HUES6 (cell line): ENCODE results near the gene RAB11A.

Experiments
- H3K27ac ChIP-seq: 2 replicates; pipeline ENCODE4 v1.7.0; 2013; ENCODE audit warnings: low read depth, mild to moderate bottlenecking, low read length, inconsistent platforms
- H3K27me3 ChIP-seq: 2 replicates; pipeline ENCODE4 v1.6.1; 2013; ENCODE audit warnings: low read length; ENCODE audit not compliant: control insufficient read depth, insufficient read depth
- H3K36me3 ChIP-seq: 2 replicates; pipeline ENCODE4 v1.6.1; 2013; ENCODE audit warnings: low read length; ENCODE audit not compliant: control insufficient read depth, insufficient read depth
- H3K4me1 ChIP-seq: 2 replicates; pipeline ENCODE4 v1.6.1; 2013; ENCODE audit warnings: low read length; ENCODE audit not compliant: control insufficient read depth, insufficient read depth
- H3K4me3 ChIP-seq: 2 replicates; pipeline ENCODE4 v1.5.1; 2013; ENCODE audit warnings: low read depth, low read length
- H3K9ac ChIP-seq: one replicate; pipeline ENCODE4 v1.6.1; 2013; ENCODE audit warnings: mild to moderate bottlenecking, low read length
- H3K9me3 ChIP-seq: 2 replicates; pipeline ENCODE4 v1.6.1; 2013; ENCODE audit warnings: low read depth, low read length; ENCODE audit not compliant: control insufficient read depth, insufficient read depth

Gene RAB11A

DNA sequence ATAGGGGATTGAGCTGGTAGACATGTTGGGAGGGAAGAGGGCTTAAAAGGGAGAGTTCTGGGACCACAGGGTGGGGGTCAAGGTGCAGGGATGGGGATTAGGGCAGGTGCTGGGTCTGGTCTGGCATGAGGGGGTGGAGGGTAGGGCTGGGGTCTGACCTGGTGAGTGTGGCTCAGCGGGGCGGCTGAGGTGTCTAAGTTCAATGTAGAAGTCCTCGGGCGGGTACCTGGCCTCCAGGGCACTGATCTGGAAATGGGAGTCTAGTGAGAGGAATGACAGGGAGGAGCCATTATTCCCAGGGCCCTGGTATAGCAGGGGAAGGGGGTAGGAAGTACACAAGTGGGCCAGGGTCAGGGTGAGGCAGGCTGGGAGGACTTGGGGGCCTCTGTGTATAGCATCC, 39.6 kb downstream of the RAB11A start:
- Histone ChIP-seq H3K27ac (no peak overlapping the region), H3K9me3 (no peaks in the 10 kb centered on the region), H3K9ac (no peak overlapping the region), H3K4me3 (no peak overlapping the region), H3K27me3 (no peaks in the 10 kb centered on the region), H3K4me1 (no peaks in the 10 kb centered on the region; the same call in 1 of the 2 replicates), H3K36me3 (peaks cover 48% of the 10 kb centered on the region)

DNA sequence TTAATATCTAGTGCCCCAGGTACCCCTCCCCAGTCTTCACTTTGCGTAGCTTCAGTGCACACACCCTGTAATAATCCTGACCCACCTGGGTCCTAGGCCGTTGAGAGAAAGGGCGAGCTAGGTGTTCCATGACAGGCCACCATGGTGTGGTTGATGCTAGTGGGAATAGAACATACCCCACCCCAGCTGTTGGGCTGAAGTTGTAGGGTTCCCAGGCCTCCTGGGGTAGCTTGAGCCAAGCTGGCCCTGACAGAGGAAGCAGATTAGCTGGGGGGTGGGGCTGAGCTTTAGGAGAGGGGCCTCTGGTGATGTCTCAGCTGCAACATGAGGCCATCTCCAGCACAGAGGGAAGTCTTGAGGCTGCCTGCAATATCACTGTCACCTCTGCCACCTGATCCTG, 40.5 kb downstream of the RAB11A start:
- peaks cover 41% of the 10 kb centered on the region for H3K36me3 ChIP-seq
- H3K27ac ChIP-seq = no peak overlapping the region
- no peaks in the 10 kb centered on the region for H3K27me3 ChIP-seq
- no peak overlapping the region for H3K4me3 ChIP-seq
- H3K9me3 ChIP-seq = no peaks in the 10 kb centered on the region
- H3K9ac ChIP-seq = no peak overlapping the region
- no peaks in the 10 kb centered on the region; the same call in 1 of the 2 replicates for H3K4me1 ChIP-seq

DNA sequence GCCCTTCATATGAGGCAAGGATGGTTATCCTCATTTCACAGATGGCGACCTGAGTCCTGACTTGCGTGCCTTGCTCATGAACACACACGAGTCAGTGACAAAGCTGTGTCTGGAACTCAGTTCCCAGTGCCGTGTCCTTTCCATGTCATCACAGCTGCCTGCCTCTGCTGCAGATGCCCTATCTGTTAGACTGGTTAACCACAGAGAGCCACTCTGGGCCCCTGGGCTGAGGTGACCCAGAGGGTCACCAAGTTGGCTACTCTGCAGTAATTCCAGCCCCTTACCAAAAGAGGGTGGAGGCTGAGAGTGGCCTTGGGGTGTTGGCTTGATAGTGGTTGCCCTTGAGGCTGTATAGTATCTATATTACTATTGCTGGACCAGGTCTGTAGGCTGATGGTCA, 41.0 kb downstream of the RAB11A start:
- Histone ChIP-seq H3K9ac (no peak overlapping the region), H3K4me3 (no peak overlapping the region), H3K4me1 (no peaks in the 10 kb centered on the region; the same call in 1 of the 2 replicates), H3K9me3 (no peaks in the 10 kb centered on the region), H3K36me3 (peaks cover 37% of the 10 kb centered on the region), H3K27ac (no peak overlapping the region), H3K27me3 (no peaks in the 10 kb centered on the region)

DNA sequence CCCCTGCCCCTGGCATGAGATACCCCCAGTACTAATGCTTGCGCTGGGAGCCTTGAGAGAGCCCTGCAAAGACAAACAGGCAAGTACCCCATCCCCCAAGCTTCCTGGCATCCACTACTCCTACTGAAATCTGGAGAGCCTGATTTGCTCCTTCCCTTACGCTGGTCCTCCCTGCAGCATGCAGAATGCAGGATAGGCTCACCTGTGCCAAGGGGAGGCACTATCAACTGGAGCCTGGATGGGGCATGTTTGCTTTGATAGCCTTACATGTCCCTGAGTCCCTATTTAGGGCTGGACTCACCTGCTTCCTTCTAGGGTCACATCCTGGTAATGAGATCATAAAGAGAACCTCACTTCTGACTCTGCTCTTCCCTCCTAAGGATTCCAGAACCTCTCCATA, 42.9 kb downstream of the RAB11A start:
- peaks cover 24% of the 10 kb centered on the region for H3K36me3 ChIP-seq
- H3K9me3 ChIP-seq = no peaks in the 10 kb centered on the region
- H3K9ac ChIP-seq = no peak overlapping the region
- no peak overlapping the region for H3K4me3 ChIP-seq
- H3K27me3 ChIP-seq = no peaks in the 10 kb centered on the region
- no peak overlapping the region for H3K27ac ChIP-seq
- H3K4me1 ChIP-seq = peaks cover 5% of the 10 kb centered on the region; the same call in 1 of the 2 replicates

DNA sequence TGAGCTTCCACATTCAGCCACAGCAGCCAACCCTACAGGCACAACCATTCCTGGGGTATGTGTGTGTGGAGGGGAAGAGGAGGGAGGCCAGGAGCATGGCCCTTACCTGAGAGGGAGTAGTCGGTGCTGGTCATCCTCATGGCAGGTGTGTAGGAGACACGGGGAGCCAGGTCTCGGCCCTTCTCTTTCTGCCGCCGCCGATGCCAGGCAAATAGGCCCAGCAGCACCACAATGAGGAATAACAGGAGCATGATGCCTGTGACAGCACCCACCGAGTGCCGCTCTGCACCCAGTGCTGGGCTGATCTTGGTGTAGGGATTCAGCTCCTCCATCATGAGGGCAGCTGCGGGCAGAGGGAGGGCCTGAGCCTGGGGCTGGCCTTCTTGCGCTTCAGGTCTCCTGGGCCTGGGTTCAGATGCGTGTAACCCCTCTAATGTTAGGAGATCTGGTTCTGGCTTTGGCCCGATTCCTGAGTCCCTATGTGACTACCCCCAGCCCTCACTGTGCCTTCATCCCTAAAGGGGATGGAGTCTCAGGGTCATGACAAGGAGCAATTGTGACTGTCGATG, 44.4 kb downstream of the RAB11A start:
- no peaks in the 10 kb centered on the region for H3K9me3 ChIP-seq

DNA sequence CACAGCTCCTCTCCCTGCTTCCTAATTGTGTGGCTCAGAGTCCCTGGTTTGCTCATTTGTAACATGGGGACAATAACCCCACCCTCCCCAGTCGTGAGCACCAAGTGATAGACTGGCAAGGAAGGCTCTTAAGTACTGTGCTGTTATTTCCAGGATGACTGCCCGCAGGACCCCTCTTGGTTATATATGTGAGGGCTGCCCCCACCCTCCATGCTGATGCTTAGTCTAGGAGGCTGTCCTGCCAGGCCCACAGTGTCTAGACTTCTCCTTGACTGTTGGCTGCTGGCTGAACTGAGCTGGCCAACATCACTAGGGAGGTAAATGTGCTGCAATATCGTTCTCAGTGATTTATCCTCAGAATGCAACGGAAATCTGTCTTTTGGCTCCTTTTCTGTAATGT, 45.1 kb downstream of the RAB11A start:
- no peak overlapping the region for H3K4me3 ChIP-seq
- H3K4me1 ChIP-seq = peaks cover 5% of the 10 kb centered on the region; the same call in 1 of the 2 replicates
- no peaks in the 10 kb centered on the region for H3K9me3 ChIP-seq
- peaks cover 13% of the 10 kb centered on the region for H3K36me3 ChIP-seq
- H3K27me3 ChIP-seq = no peaks in the 10 kb centered on the region
- H3K27ac ChIP-seq = no peak overlapping the region
- H3K9ac ChIP-seq = no peak overlapping the region

More for the DNA sequence above, 44.4 kb downstream of the RAB11A start:
- Histone ChIP-seq H3K9ac (no peak overlapping the region), H3K4me1 (peaks cover 5% of the 10 kb centered on the region; the same call in 1 of the 2 replicates), H3K27ac (no peak overlapping the region), H3K27me3 (no peaks in the 10 kb centered on the region), H3K4me3 (no peak overlapping the region), H3K36me3 (peaks cover 13% of the 10 kb centered on the region)

DNA sequence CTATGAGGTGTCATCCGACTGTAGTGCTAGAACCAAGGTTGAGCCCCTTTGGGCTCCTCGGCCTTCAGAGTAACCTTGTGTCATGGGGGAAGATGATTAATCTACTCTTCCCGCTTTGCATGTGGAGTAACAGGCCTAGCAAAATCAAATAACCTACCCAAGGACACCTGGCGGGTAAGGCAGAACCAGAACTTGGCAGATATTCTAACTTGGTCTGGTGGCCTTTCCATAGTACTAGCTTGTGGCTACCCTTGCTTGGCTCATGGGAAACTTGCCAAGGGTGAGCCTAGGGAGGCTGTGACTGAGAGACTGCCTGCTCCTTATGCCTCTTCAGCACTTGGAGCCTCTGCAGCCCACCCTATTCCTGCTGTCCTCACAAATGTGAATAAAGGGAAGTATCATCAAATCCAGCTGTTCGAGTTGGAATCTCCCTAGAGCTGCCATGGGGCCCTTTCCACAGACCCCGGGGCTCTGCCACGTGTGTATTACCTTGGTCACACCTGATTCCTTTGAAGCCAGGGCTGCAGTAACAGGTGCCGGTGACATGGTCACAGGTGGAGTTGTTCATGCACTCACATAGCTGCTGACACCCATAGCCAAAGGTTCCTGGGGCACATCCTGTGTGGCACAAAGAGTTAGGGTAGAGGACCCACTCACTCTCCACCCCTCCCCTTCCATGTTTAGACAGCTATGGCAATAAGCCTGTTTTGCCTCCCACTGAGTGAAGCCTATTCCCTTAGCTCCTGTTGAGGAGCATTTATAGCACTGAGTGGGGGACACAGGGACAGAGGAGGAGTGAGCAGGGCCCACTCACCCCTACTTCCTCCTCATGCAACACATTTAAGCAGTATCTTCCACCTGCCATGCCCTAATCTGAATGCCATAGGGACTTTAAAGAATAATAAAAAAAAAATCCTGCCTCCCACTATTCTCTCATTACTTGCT, 46.0 kb downstream of the RAB11A start:
- Histone ChIP-seq H3K4me1 (0 out of 2 replicates have a peak, but pooled peaks cover 5% of the 10 kb centered on the region), H3K27me3 (no peaks in the 10 kb centered on the region), H3K9me3 (no peaks in the 10 kb centered on the region)

DNA sequence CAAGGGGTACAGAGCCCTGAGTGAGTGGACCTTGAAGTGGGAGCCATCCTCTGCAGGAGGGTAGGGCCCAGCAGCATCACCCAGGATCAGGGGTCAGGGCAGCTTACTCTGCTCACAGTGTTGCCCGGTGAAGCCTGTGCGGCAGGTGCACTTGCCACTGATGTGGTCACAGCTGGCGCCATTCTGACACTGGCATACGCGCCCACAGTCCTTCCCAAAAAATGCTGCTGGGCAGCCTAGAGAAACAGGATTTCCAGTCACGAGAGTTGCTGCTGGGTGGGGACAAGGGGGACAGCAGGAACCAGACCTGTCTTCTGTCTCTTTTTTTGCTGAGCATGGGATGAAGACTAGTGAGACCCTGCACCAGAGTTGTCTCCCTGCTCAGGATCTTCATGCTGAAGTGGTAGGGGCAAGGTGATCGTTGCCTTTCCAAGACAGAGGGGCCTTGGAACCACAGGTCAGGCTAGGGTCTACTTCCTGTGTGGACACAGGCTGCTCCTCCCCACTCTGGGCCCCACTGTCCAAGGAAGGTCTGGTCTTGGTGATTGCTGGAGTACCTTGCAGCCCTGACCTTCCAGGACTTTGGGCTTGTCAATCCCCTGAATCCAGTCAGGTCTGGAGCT, 46.9 kb downstream of the RAB11A start:
- Histone ChIP-seq H3K9ac (no peak overlapping the region), H3K9me3 (no peaks in the 10 kb centered on the region), H3K4me1 (0 out of 2 replicates have a peak, but pooled peaks cover 5% of the 10 kb centered on the region)

More for the DNA sequence above, 46.0 kb downstream of the RAB11A start:
- Histone ChIP-seq H3K9ac (no peak overlapping the region), H3K4me3 (no peak overlapping the region), H3K36me3 (peaks cover 6% of the 10 kb centered on the region), H3K27ac (no peak overlapping the region)

DNA sequence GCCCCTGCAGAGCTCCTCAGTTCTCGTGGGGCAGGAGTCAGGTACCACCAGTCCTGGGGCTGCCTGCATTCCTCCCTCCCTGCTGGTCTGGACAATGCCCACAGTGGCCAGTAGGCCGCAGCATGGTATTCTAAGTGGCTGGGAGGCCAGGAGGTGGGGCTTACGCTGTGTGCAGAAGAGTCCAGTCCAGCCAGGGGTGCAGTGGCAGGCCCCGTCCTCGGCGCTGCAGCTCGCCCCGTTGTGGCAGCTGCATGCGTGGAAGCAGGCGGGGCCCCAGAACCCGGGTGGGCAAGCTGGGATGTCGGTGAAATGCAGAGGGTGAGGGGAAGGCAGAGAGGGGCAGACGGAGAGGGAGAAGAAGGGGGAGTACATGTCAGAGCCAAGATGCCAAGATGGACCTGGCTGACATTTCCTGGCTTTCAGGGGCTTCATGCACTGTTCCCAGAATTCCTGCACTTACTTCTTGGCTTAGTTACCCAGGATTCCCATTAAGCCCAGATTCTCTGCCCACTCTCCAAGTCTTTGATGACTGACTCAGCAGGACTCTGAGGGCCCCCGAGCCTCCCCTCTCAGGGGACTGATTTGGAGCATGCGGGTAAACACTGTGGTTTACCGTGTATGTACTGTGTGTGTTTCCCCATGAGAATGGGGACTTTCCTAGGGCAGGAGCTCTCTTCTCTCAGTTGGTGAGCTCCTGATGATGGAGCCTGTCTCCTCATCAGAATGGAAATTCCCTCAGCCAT, 47.5 kb downstream of the RAB11A start:
- no peak overlapping the region for H3K9ac ChIP-seq
- no peak overlapping the region for H3K4me3 ChIP-seq

More for the DNA sequence above, 46.9 kb downstream of the RAB11A start:
- H3K4me3 ChIP-seq = no peak overlapping the region
- no peak overlapping the region for H3K27ac ChIP-seq
- peaks cover 3% of the 10 kb centered on the region; the same call in 1 of the 2 replicates for H3K36me3 ChIP-seq
- no peaks in the 10 kb centered on the region for H3K27me3 ChIP-seq

DNA sequence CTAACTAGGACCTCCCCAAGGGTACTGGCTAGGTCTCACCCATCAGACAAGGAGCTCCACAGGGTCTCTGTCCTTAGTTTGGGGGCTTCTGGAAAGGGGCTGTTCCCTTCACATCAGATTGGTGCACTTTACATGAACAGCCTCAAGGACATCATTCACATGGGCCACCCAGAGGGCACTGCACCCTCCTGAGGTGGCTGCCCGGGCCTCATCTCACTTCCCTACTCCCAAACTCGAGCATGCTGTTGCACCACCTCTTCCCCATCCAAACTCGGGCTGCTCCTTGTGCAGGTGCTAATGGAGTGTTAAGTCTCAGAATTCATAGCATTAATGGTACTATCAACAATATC, 48.1 kb downstream of the RAB11A start:
- Histone ChIP-seq H3K4me1 (0 out of 2 replicates have a peak, but pooled peaks cover 5% of the 10 kb centered on the region), H3K27me3 (no peaks in the 10 kb centered on the region)

More for the DNA sequence above, 47.5 kb downstream of the RAB11A start:
- Histone ChIP-seq H3K4me1 (0 out of 2 replicates have a peak, but pooled peaks cover 5% of the 10 kb centered on the region), H3K9me3 (no peaks in the 10 kb centered on the region), H3K36me3 (0 out of 2 replicates have a peak, but pooled peaks cover 3% of the 10 kb centered on the region), H3K27me3 (no peaks in the 10 kb centered on the region), H3K27ac (no peak overlapping the region)

More for the DNA sequence above, 48.1 kb downstream of the RAB11A start:
- Histone ChIP-seq H3K9me3 (no peaks in the 10 kb centered on the region), H3K36me3 (no peaks in the 10 kb centered on the region), H3K9ac (no peak overlapping the region), H3K4me3 (no peak overlapping the region), H3K27ac (no peak overlapping the region)
